ENCODE data around the gene ACSS3. TPM values are rescaled to one million over a fixed set of nuclear protein-coding genes. Genes with fewer than 3 reads are reported as not detected.

Gene ACSS3
- total RNA-seq, 4 donors from 2014 or later, result 4.9 to 10.0 (median 8.3) TPM

DNA sequence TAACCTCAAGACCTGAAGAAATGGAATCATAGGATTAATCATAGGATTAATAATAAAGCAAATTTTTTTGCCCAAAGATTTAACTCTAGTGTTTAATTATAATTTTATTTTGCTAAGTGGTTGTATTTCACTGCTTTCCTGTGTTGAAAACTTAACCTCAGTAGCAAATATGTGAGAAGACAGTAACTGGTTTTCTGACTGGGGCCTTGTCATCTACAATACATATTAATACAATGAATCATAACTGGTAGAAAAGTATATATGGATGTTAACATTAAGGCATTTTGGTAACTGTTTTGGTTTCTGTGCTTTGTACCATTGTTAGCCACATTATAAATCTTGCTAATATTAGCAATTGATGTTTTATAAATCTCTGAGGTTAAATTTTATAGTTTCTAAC is 92.2 kb downstream of the ACSS3 start:
- no peaks in the 10 kb centered on the region for H3K9me3 ChIP-seq
- H3K27me3 ChIP-seq, result no peaks in the 10 kb centered on the region
- TF ChIP-seq POLR2A (IDR thresholded peaks at IDR 0.05), result no peak
- TF ChIP-seq, protein P1, sequence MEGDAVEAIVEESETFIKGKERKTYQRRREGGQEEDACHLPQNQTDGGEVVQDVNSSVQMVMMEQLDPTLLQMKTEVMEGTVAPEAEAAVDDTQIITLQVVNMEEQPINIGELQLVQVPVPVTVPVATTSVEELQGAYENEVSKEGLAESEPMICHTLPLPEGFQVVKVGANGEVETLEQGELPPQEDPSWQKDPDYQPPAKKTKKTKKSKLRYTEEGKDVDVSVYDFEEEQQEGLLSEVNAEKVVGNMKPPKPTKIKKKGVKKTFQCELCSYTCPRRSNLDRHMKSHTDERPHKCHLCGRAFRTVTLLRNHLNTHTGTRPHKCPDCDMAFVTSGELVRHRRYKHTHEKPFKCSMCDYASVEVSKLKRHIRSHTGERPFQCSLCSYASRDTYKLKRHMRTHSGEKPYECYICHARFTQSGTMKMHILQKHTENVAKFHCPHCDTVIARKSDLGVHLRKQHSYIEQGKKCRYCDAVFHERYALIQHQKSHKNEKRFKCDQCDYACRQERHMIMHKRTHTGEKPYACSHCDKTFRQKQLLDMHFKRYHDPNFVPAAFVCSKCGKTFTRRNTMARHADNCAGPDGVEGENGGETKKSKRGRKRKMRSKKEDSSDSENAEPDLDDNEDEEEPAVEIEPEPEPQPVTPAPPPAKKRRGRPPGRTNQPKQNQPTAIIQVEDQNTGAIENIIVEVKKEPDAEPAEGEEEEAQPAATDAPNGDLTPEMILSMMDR (IDR thresholded peaks at IDR 0.05), result no peak
- DNase-seq, result no peak
- no peaks in the 10 kb centered on the region for H3K36me3 ChIP-seq
- no peaks in the 10 kb centered on the region for H3K4me1 ChIP-seq
- no peak overlapping the region for H3K4me3 ChIP-seq
- no peak overlapping the region for H3K27ac ChIP-seq

GRCh38 chr12:81172851-81173250 is 95.0 kb downstream of the ACSS3 start:
- Histone ChIP-seq H3K27me3 (no peaks in the 10 kb centered on the region), H3K27ac (no peak overlapping the region), H3K9me3 (peaks cover 0 to 7% (median 0%) of the 10 kb centered on the region in 4 donors), H3K4me3 (no peak overlapping the region), H3K36me3 (no peaks in the 10 kb centered on the region), H3K4me1 (no peaks in the 10 kb centered on the region)
- TF ChIP-seq POLR2A (IDR thresholded peaks at IDR 0.05), result no peak
- TF ChIP-seq, protein P1 (IDR thresholded peaks at IDR 0.05), result no peak
- no peak for DNase-seq

GRCh38 chr12:81174664-81175063 is 96.8 kb downstream of the ACSS3 start:
- TF ChIP-seq POLR2A (IDR thresholded peaks at IDR 0.05), result no peak
- TF ChIP-seq, protein P1 (IDR thresholded peaks at IDR 0.05), result no peak
- DNase-seq, result no peak
- peaks cover 0 to 7% (median 0%) of the 10 kb centered on the region in 4 donors for H3K9me3 ChIP-seq

GRCh38 chr12:81176796-81177195 is 98.9 kb downstream of the ACSS3 start:
- Histone ChIP-seq H3K4me1 (no peaks in the 10 kb centered on the region), H3K27ac (no peak overlapping the region), H3K27me3 (no peaks in the 10 kb centered on the region), H3K9me3 (peaks cover 0 to 7% (median 0%) of the 10 kb centered on the region in 4 donors), H3K36me3 (no peaks in the 10 kb centered on the region), H3K4me3 (no peak overlapping the region)
- DNase-seq, result no peak
- TF ChIP-seq, protein P1 (IDR thresholded peaks at IDR 0.05), result no peak
- no peak for TF ChIP-seq POLR2A (IDR thresholded peaks at IDR 0.05)

More at GRCh38 chr12:81174664-81175063, 96.8 kb downstream of the ACSS3 start:
- Histone ChIP-seq H3K27ac (no peak overlapping the region), H3K4me1 (no peaks in the 10 kb centered on the region), H3K4me3 (no peak overlapping the region), H3K36me3 (no peaks in the 10 kb centered on the region), H3K27me3 (no peaks in the 10 kb centered on the region)

DNA sequence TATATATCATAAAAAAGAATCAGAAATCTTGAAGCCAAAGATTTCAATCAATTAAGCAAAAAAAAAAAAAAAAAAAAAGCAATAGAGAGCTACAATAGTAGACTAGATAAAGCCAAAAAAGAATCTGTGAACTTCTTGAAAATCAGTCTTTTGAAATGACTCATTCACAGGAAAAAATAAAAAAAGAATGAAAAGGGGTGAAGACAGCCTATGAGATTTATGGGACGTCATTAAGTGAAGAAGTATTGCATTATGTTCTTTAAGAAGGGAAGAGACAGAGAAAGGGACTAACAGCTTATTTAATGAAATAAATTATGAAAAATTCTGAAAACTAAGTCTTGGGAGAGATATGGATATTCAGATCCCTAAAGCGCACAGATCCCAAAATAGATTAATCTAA is 103.8 kb downstream of the ACSS3 start:
- Histone ChIP-seq H3K9me3 (peaks cover 0 to under 1% (median 0%) of the 10 kb centered on the region in 4 donors), H3K36me3 (no peaks in the 10 kb centered on the region), H3K4me3 (no peak overlapping the region), H3K4me1 (no peaks in the 10 kb centered on the region), H3K27ac (no peak overlapping the region), H3K27me3 (no peaks in the 10 kb centered on the region)
- no peak for DNase-seq
- TF ChIP-seq, protein P1 (IDR thresholded peaks at IDR 0.05), result no peak
- no peak for TF ChIP-seq POLR2A (IDR thresholded peaks at IDR 0.05)

GRCh38 chr12:81187686-81188085 is 109.8 kb downstream of the ACSS3 start:
- Histone ChIP-seq H3K36me3 (no peaks in the 10 kb centered on the region), H3K27ac (no peak overlapping the region), H3K4me1 (no peaks in the 10 kb centered on the region), H3K4me3 (no peak overlapping the region), H3K9me3 (no peaks in the 10 kb centered on the region), H3K27me3 (no peaks in the 10 kb centered on the region)
- DNase-seq, result no peak
- TF ChIP-seq POLR2A (IDR thresholded peaks at IDR 0.05), result no peak
- TF ChIP-seq, protein P1 (IDR thresholded peaks at IDR 0.05), result no peak
